ENCODE data around the gene RNF31. TPM values are rescaled to one million over a fixed set of nuclear protein-coding genes. Genes with fewer than 3 reads are reported as not detected.

RNF31 gene
- total RNA-seq, 1 experiment from 2014 or later = 48.6 TPM

- DNase-seq (ENCODE audit: low read depth, low spot score) (no peak), ATAC-seq (no peak; the same call in 1 of the 2 replicates)
- BruUV-seq (replicated peaks) = no TSS peak
- intact Hi-C loops (cut with micrococcal nuclease; ENCODE audit: unreplicated experiment) (no loop called here), in situ Hi-C loops (cut with HindIII; ENCODE audit: low pct_unique_long_range_greater_than_20kb, low sequenced_read_pairs) (no loop called here)
- Histone ChIP-seq H3K36me3 (ENCODE audit: control insufficient read depth, insufficient read depth, low read length) (no peaks in the 10 kb centered on the region), H3K4me1 (ENCODE audit: control insufficient read depth, insufficient read depth, low read length) (no peaks in the 10 kb centered on the region; the same call in 1 of the 2 replicates), H3K9me3 (ENCODE audit: control insufficient read depth, insufficient read depth, low read depth, low read length) (no peaks in the 10 kb centered on the region), H3K27me3 (ENCODE audit: control insufficient read depth, insufficient read depth, low read length) (no peaks in the 10 kb centered on the region), H3K4me3 (ENCODE audit: low read depth in 2 of 2, low read length in 2 of 2) (no peak overlapping the region), H3K27ac (ENCODE audit: low read length) (no peak overlapping the region)
- ChIA-PET POLR2A (no interaction called here), CTCF (no interaction called here)
- TF ChIP-seq CTCF (IDR thresholded peaks at IDR 0.05) (no peak), SIN3A (IDR thresholded peaks at IDR 0.05; ENCODE audit: borderline replicate concordance, insufficient read depth, low read depth, low read length) (no peak), TCF7L2 (IDR thresholded peaks at IDR 0.05; ENCODE audit: low read depth, low read length) (no peak), POLR2AphosphoS5 (IDR thresholded peaks at IDR 0.05; ENCODE audit: low read depth, low read length) (no peak)
These were observed 29.9 kb downstream of the RNF31 start for GRCh38 chr14:24177041-24177825.

- BruUV-seq (replicated peaks) = no TSS peak
- intact Hi-C loops (cut with micrococcal nuclease; ENCODE audit: unreplicated experiment) = no loop called here
- DNase-seq (ENCODE audit: low read depth, low spot score) (no peak), ATAC-seq (no peak)
- Histone ChIP-seq H3K9me3 (ENCODE audit: control insufficient read depth, insufficient read depth, low read depth, low read length) (no peaks in the 10 kb centered on the region), H3K4me1 (ENCODE audit: control insufficient read depth, insufficient read depth, low read length) (no peaks in the 10 kb centered on the region; the same call in 1 of the 2 replicates), H3K4me3 (ENCODE audit: low read depth in 2 of 2, low read length in 2 of 2) (no peak overlapping the region), H3K27me3 (ENCODE audit: control insufficient read depth, insufficient read depth, low read length) (no peaks in the 10 kb centered on the region), H3K36me3 (ENCODE audit: control insufficient read depth, insufficient read depth, low read length) (no peaks in the 10 kb centered on the region), H3K27ac (ENCODE audit: low read length) (no peak overlapping the region)
- in situ Hi-C loops (cut with HindIII; ENCODE audit: low pct_unique_long_range_greater_than_20kb, low sequenced_read_pairs) = no loop called here
- no peak for TF ChIP-seq POLR2AphosphoS5 (IDR thresholded peaks at IDR 0.05; ENCODE audit: low read depth, low read length)
- TF ChIP-seq REST (IDR thresholded peaks at IDR 0.05; ENCODE audit: insufficient read depth in 1 of 2, low read depth in 2 of 2, low read length in 1 of 2) = no peak
- TF ChIP-seq SIN3A (IDR thresholded peaks at IDR 0.05; ENCODE audit: borderline replicate concordance, insufficient read depth, low read depth, low read length) = no peak
- no peak for TF ChIP-seq TCF7L2 (IDR thresholded peaks at IDR 0.05; ENCODE audit: low read depth, low read length)
- TF ChIP-seq CTCF (IDR thresholded peaks at IDR 0.05) = no peak
- ChIA-PET CTCF (no interaction called here), POLR2A (no interaction called here)
These were observed 30.6 kb downstream of the RNF31 start for GRCh38 chr14:24177891-24178290.
